ENCODE results near the gene DQX1.

DQX1 gene

GRCh38 chr2:74548900-74549826 lies 23.1 kb upstream of the DQX1 start:
- peak; percentile 16 for TF ChIP-seq FOXP2 (optimal IDR thresholded peaks at IDR 0.05; ENCODE audit: borderline replicate concordance, extremely low read depth, extremely low read length, insufficient read depth)
- TF ChIP-seq TAF1 (IDR thresholded peaks at IDR 0.05; ENCODE audit: borderline replicate concordance, insufficient read depth, low read length): no peak

DNA sequence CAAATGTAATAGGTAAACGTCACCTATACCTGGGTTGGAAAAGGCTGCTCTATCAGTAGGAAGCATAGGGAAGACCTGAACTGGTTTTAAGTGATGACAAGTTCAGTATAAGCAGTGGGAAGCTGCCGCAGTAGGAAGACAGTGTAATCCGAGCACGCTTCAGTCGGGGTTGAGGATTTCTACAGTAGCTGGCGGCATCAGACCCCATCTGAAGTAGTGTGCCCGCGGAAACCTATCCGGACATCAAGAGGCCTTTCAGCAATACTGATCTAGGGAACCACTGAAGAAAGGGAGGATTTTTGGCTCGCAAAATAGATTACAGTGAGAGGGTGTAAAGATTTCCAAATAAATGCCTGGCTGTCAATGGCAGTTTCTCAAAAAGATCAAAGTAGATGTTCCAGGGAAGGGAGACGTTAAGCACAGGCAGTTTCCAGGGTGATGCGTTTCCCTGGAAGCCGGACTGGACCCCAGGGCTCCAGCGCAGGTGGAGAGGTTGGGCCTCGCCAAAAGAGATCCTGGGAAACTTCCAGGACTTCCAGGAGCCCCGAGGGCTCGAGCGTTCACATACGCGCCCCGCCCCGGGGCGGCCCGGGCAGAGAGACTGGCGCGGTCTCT lies 22.4 kb upstream of the DQX1 start:
- TF ChIP-seq FOXP2 (optimal IDR thresholded peaks at IDR 0.05; ENCODE audit: borderline replicate concordance, extremely low read depth, extremely low read length, insufficient read depth): no peak
- no peak for TF ChIP-seq TAF1 (IDR thresholded peaks at IDR 0.05; ENCODE audit: borderline replicate concordance, insufficient read depth, low read length)
- TF ChIP-seq REST (IDR thresholded peaks at IDR 0.05; ENCODE audit: insufficient read depth in 1 of 2, low read depth in 2 of 2, low read length in 2 of 2): no peak
- no peak for TF ChIP-seq POLR2AphosphoS5 (IDR thresholded peaks at IDR 0.05; ENCODE audit: low read depth, low read length)
- TF ChIP-seq SIN3A (IDR thresholded peaks at IDR 0.05; ENCODE audit: borderline replicate concordance, insufficient read depth, low read length): no peak

- TF ChIP-seq TAF1 (IDR thresholded peaks at IDR 0.05; ENCODE audit: borderline replicate concordance, insufficient read depth, low read length) (no peak), POLR2AphosphoS5 (IDR thresholded peaks at IDR 0.05; ENCODE audit: low read depth, low read length) (no peak), FOXP2 (optimal IDR thresholded peaks at IDR 0.05; ENCODE audit: borderline replicate concordance, extremely low read depth, extremely low read length, insufficient read depth) (no peak), REST (IDR thresholded peaks at IDR 0.05; ENCODE audit: insufficient read depth in 1 of 2, low read depth in 2 of 2, low read length in 2 of 2) (no peak), SIN3A (IDR thresholded peaks at IDR 0.05; ENCODE audit: borderline replicate concordance, insufficient read depth, low read length) (no peak)
These were observed 20.0 kb upstream of the DQX1 start for GRCh38 chr2:74546004-74546403.

GRCh38 chr2:74544634-74545033 lies 18.6 kb upstream of the DQX1 start:
- no peak for TF ChIP-seq TAF1 (IDR thresholded peaks at IDR 0.05; ENCODE audit: borderline replicate concordance, insufficient read depth, low read length)
- no peak for TF ChIP-seq POLR2AphosphoS5 (IDR thresholded peaks at IDR 0.05; ENCODE audit: low read depth, low read length)
- no peak for TF ChIP-seq SIN3A (IDR thresholded peaks at IDR 0.05; ENCODE audit: borderline replicate concordance, insufficient read depth, low read length)
- no peak for TF ChIP-seq FOXP2 (optimal IDR thresholded peaks at IDR 0.05; ENCODE audit: borderline replicate concordance, extremely low read depth, extremely low read length, insufficient read depth)
- no peak for TF ChIP-seq REST (IDR thresholded peaks at IDR 0.05; ENCODE audit: insufficient read depth in 1 of 2, low read depth in 2 of 2, low read length in 2 of 2)

DNA sequence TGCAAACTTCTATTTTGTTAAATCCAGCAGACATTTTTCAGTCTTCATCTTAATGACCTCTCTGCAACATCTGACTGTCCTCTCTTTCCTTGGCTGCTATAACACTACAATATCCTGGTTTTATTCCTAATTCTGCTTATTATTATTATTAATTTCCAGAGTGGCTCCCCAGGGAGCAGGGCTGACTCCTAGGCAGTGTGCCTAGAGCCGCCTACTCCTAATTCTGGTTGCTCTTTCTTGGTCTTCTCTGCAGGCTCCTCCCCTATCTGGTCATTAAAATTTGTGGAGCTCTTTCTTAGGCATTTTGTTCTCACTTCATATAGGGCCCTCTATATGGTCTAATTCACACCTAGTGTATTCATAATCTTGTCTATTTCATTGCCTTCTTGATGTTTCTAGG lies 16.9 kb upstream of the DQX1 start:
- TF ChIP-seq TAF1 (IDR thresholded peaks at IDR 0.05; ENCODE audit: borderline replicate concordance, insufficient read depth, low read length): no peak
- TF ChIP-seq REST (IDR thresholded peaks at IDR 0.05; ENCODE audit: insufficient read depth in 1 of 2, low read depth in 2 of 2, low read length in 2 of 2): no peak
- no peak for TF ChIP-seq FOXP2 (optimal IDR thresholded peaks at IDR 0.05; ENCODE audit: borderline replicate concordance, extremely low read depth, extremely low read length, insufficient read depth)
- no peak for TF ChIP-seq SIN3A (IDR thresholded peaks at IDR 0.05; ENCODE audit: borderline replicate concordance, insufficient read depth, low read length)

Data from PFSK-1 (cell line).